ENCODE results near the gene TRIM27.

DNA sequence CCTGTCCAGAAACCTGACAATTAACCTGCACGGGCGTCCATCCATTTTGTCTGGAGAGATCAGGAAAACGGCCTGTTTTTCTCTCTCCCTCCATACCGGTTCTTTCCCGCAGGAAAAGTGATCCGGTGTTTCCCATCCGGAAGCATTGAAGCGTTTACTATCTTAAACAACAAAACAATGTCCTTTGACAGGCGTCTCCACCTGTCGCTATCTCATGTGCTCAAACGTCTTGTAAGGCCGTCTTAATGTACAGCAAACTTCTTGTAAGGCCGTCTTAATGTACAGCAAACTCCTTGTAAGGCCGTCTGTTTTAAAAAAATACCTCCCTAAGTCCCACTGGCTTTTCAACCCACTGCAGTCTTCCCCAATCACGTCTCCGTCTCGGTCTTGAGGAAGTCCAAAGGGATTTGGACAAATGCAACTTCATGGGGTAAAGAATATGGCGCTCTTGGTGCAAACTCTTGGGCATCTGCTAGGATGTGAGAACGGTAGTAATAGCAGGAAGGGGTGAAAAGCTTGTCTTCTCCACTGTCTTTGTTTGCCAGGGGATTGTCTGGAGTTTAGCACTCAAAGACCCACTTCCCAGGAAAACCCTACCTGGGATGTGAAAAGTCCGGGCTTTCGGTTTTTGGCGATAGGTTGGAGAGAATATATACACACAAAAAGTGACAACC, 29.9 kb upstream of the TRIM27 start:
- TF ChIP-seq, protein P1, sequence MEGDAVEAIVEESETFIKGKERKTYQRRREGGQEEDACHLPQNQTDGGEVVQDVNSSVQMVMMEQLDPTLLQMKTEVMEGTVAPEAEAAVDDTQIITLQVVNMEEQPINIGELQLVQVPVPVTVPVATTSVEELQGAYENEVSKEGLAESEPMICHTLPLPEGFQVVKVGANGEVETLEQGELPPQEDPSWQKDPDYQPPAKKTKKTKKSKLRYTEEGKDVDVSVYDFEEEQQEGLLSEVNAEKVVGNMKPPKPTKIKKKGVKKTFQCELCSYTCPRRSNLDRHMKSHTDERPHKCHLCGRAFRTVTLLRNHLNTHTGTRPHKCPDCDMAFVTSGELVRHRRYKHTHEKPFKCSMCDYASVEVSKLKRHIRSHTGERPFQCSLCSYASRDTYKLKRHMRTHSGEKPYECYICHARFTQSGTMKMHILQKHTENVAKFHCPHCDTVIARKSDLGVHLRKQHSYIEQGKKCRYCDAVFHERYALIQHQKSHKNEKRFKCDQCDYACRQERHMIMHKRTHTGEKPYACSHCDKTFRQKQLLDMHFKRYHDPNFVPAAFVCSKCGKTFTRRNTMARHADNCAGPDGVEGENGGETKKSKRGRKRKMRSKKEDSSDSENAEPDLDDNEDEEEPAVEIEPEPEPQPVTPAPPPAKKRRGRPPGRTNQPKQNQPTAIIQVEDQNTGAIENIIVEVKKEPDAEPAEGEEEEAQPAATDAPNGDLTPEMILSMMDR (IDR thresholded peaks at IDR 0.05; ENCODE audit: insufficient read depth, low read depth, low read length), result no peak
- no peak for TF ChIP-seq EZH2 (IDR thresholded peaks at IDR 0.05; ENCODE audit: insufficient read depth, low read length)
